Cardiac fibroblast (primary cell): ENCODE data around the gene ZFR2.
A peak's percentile ranks its signal among the peaks of the same experiment; 100 is the strongest.

Source experiments
- DNase-seq, 2 donors: peaks; one replicate each; pipeline versions ENCODE4 v3.0.0 to v3.0.0-alpha.2; 2010; ENCODE audit warnings: low read depth in 2 of 2
- H3K4me3 ChIP-seq, 2 donors: replicated peaks in 1 of 2; 1 replicate in 1 of 2; 2 replicates in 1 of 2; pipeline ENCODE4 v1.5.1; 2011; ENCODE audit warnings: low read depth in 2 of 2, low read length in 2 of 2, mild to moderate bottlenecking in 2 of 2, moderate library complexity in 1 of 2
- TF ChIP-seq, protein P1 (sequence below): IDR thresholded peaks from one replicate; pipeline ENCODE4 v1.5.1; 2011; ENCODE audit warnings: low read depth, mild to moderate bottlenecking, low read length, inconsistent platforms

ZFR2 gene

DNA sequence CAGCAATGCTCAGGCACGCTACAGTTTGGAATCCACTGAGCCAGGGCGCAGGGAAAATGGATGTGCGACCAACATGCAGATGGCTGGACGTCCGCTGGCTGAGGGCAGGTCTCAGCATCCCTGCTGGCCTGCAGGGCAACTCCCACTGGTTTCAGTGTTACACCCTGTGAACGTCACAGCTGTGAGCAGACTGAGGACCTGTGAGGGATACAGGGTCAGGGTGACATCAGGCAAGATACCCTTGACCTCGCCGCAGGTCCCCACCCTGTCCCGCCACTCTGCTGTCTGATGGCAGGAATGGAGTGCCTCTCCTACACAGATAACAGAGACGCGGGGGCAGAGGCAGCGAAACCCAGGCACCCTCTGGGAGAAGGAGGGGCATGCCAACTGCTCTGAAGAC, 19.1 kb downstream of the ZFR2 start:
- no peak for DNase-seq
- TF ChIP-seq, protein P1, sequence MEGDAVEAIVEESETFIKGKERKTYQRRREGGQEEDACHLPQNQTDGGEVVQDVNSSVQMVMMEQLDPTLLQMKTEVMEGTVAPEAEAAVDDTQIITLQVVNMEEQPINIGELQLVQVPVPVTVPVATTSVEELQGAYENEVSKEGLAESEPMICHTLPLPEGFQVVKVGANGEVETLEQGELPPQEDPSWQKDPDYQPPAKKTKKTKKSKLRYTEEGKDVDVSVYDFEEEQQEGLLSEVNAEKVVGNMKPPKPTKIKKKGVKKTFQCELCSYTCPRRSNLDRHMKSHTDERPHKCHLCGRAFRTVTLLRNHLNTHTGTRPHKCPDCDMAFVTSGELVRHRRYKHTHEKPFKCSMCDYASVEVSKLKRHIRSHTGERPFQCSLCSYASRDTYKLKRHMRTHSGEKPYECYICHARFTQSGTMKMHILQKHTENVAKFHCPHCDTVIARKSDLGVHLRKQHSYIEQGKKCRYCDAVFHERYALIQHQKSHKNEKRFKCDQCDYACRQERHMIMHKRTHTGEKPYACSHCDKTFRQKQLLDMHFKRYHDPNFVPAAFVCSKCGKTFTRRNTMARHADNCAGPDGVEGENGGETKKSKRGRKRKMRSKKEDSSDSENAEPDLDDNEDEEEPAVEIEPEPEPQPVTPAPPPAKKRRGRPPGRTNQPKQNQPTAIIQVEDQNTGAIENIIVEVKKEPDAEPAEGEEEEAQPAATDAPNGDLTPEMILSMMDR, result no peak
- H3K4me3 ChIP-seq, result no peak overlapping the region

DNA sequence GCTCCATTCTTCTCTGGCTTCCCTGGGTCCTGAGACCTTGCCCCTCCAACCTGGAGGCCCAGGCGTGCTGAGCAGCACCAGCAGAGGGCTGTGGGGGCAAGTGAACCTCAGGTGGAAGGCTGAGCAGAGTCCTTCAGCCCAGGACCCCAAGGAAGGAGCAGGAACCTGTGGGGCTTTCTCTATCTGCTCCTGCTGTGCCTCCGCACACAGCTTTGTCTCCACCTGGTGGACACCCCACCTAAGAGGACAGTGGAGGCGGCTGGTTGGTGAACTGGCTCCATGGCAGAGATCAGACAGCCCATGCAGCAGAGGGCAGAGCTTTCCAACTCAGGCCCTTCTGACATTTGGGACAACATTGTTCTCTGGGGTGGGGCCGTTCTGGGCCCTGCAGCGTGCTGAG, 19.7 kb downstream of the ZFR2 start:
- TF ChIP-seq, protein P1, result peak; percentile 49
- no peak overlapping the region for H3K4me3 ChIP-seq
- DNase-seq, result peak in 1 of 2 donors; percentile 32

DNA sequence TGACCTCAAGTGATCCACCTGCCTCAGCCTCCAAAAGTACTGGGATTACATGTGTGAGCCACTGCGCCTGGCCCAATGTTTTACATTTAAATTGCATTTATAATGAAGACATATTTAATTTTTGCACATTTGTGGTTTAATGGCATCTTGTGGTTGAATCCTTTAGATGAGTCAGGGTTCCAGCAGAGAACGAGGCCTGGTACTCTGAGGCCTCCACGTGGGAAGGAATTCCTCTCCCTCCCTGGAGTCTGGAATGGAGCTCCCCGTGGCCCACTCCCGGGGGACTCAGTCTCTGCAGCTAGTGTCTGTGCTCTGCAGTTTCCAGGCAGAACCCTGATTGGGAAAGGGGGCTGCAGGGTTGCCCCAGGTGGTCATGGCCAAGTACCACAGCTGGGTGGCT, 24.2 kb downstream of the ZFR2 start:
- TF ChIP-seq, protein P1, result no peak
- DNase-seq, result peak in 1 of 2 donors; percentile 59
- no peak overlapping the region for H3K4me3 ChIP-seq

DNA sequence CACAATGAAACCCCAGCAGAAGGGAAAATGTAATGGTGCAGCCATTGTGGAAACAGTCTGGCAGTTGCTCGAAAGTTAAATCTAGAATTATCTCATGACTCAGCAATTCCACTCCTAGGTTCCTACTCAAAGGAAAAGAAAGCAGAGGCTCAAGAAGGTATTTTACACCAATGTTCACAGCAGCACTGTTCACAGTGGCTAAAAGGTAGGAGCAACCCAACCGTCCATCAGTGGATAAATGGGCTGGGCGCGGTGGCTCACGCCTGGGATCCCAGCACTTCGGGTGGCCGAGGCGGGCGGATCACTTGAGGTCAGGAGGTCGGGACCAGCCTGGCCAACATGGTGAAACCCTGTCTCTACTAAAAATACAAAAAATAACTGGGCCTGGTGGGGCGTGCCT, 25.9 kb downstream of the ZFR2 start:
- TF ChIP-seq, protein P1, result no peak
- H3K4me3 ChIP-seq, result no peak overlapping the region
- no peak for DNase-seq

DNA sequence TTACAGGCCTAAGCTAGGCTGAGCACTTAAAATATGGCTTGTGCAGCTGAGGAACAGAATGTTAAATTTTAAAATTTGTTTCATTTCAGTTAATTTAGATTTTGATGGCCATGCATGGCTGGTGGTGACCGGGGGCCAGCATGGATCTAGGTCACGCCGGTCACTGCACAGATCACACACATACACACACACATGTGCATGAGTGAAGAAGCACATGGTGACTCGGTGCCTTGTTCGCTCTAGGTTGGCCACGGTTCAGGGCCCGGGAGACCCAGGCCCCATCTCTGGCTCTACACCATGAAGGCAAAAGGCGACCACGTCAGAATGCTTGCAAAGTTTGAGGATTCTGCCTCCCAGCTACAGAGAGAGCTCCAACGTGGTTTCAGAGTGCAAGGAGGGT, 28.0 kb downstream of the ZFR2 start:
- no peak overlapping the region for H3K4me3 ChIP-seq
- DNase-seq, result no peak
- TF ChIP-seq, protein P1, result no peak

DNA sequence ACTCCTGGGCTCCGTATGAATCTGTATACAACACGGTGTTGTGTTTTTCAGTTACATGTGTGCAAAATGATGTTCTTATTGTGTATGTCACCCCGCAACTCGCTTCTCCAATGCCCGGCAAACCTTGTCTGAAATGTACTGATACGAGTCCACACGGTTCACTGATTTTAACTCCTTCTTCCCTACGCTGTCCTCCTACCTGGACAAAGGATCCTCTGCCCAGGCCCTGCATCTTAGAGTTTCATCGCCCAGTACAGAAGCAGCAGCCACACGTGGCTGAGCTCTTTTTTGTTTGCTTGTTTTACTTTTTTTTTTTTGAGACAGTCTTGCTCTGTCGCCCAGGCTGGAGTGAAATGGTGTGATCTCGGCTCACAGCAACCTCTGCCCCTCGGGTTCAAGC, 28.9 kb downstream of the ZFR2 start:
- H3K4me3 ChIP-seq, result no peak overlapping the region
- no peak for DNase-seq
- TF ChIP-seq, protein P1, result no peak

DNA sequence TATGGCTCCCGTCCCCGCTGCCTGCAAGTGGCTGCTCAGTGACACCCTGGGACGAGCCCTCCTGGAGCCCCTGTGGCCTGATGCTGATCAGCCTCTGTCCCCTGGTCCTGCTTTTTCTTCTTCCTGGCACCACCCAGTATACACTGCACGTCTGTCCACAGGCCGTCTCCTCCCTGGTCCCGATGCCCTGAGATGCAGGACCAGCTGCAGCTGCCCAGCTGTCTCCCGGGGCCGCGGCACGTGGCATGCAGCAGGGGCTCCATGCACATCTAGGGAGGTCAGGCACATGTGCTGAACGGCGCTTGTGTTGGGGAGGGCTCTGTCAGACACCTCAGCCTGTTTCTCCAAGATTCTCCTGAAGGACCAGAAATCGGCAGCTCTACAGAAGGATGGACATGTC, 30.2 kb downstream of the ZFR2 start:
- TF ChIP-seq, protein P1, result no peak
- DNase-seq, result no peak

More for the DNA sequence above, 30.2 kb downstream of the ZFR2 start:
- H3K4me3 ChIP-seq, result no peak overlapping the region
